ENCODE data around the gene TLR6.

TLR6 gene

GRCh38 chr4:38856524-38857337, at the start of gene TLR6:
Gene TLR6 (minus strand): TSS chr4:38856817. CDS start chr4:38829473, 27,344 bp downstream.
- DNase-seq = peak; percentile 59

- DNase-seq = no peak
Measured at GRCh38 chr4:38905652-38906385, 49.2 kb upstream of the TLR6 start.

GRCh38 chr4:38904682-38905081, 48.1 kb upstream of the TLR6 start:
- no peak for DNase-seq

- peak; percentile 76 for DNase-seq
Measured at GRCh38 chr4:38904090-38904666, 47.6 kb upstream of the TLR6 start.

GRCh38 chr4:38902695-38903094, 46.1 kb upstream of the TLR6 start:
- peak; percentile 59 for DNase-seq

GRCh38 chr4:38902221-38902620, 45.6 kb upstream of the TLR6 start:
- no peak for DNase-seq

GRCh38 chr4:38898245-38898644, 41.6 kb upstream of the TLR6 start:
- DNase-seq = no peak

GRCh38 chr4:38896940-38897339, 40.3 kb upstream of the TLR6 start:
- no peak for DNase-seq

- DNase-seq = no peak
Measured at GRCh38 chr4:38894322-38894982, 37.8 kb upstream of the TLR6 start.

- DNase-seq = no peak
Measured at GRCh38 chr4:38891051-38891983, 34.7 kb upstream of the TLR6 start.

- no peak for DNase-seq
Measured at GRCh38 chr4:38889143-38889542, 32.5 kb upstream of the TLR6 start.

- no peak for DNase-seq
Measured at GRCh38 chr4:38884254-38884653, 27.6 kb upstream of the TLR6 start.

GRCh38 chr4:38876636-38877035, 20.0 kb upstream of the TLR6 start:
- DNase-seq = no peak

- no peak for DNase-seq
Measured at GRCh38 chr4:38873290-38873944, 16.8 kb upstream of the TLR6 start.

GRCh38 chr4:38872620-38873019, 16.0 kb upstream of the TLR6 start:
- no peak for DNase-seq

- DNase-seq = no peak
Measured at GRCh38 chr4:38871593-38871992, 15.0 kb upstream of the TLR6 start.

GRCh38 chr4:38870098-38870808, 13.6 kb upstream of the TLR6 start:
- DNase-seq = no peak

GRCh38 chr4:38869511-38869910, 12.9 kb upstream of the TLR6 start:
- DNase-seq = no peak

- DNase-seq = peak; percentile 20
Measured at GRCh38 chr4:38868059-38868960, 11.7 kb upstream of the TLR6 start.
